ENCODE measurements around the gene MT2A.

Gene MT2A

GRCh38 chr16:56593573-56594291 is 14.7 kb upstream of the MT2A start:
- no peak for TF ChIP-seq CTCF (conservative IDR thresholded peaks at IDR 0.05; ENCODE audit: low read depth)
- no peak overlapping the region for H3K27ac ChIP-seq
- ChIA-PET CTCF (interaction anchor here (0.5 kb wide), 1 partner anchor 1060 kb away, joined by 4 read pairs; no protein-coding TSS in a partner anchor), POLR2A (ENCODE audit: low non-redundant PET) (no interaction called here)
- no peak for DNase-seq (ENCODE audit: low spot score)

- TF ChIP-seq CTCF (conservative IDR thresholded peaks at IDR 0.05; ENCODE audit: low read depth), result no peak
- ChIA-PET CTCF (no interaction called here), POLR2A (ENCODE audit: low non-redundant PET) (no interaction called here)
- no peak overlapping the region for H3K27ac ChIP-seq
- no peak for DNase-seq (ENCODE audit: low spot score)
Observed at GRCh38 chr16:56594292-56594619, 14.1 kb upstream of the MT2A start.

- DNase-seq (ENCODE audit: low spot score), result peak; percentile 62
- ChIA-PET CTCF (interaction anchor here (0.6 to 1.2 kb wide), 17 partner anchors 9 to 1391 kb away, joined by 3 to 14 read pairs (median 3); partner anchors contain the start of gene MT1E), POLR2A (ENCODE audit: low non-redundant PET) (no interaction called here)
Observed at GRCh38 chr16:56600398-56600999, 7.9 kb upstream of the MT2A start.

GRCh38 chr16:56601325-56601724 is 7.1 kb upstream of the MT2A start:
- DNase-seq (ENCODE audit: low spot score), result no peak
- ChIA-PET CTCF (interaction anchor here (0.6 to 1.2 kb wide), 7 partner anchors 24 to 1096 kb away, joined by 3 to 5 read pairs (median 4); no protein-coding TSS in a partner anchor), POLR2A (ENCODE audit: low non-redundant PET) (no interaction called here)
- peak overlapping the region; percentile 22; the same call in 1 of the 2 replicates for H3K27ac ChIP-seq
- no peak for TF ChIP-seq CTCF (conservative IDR thresholded peaks at IDR 0.05; ENCODE audit: low read depth)

More at GRCh38 chr16:56600398-56600999, 7.9 kb upstream of the MT2A start:
- H3K27ac ChIP-seq, result no peak overlapping the region
- peak; percentile 82 for TF ChIP-seq CTCF (conservative IDR thresholded peaks at IDR 0.05; ENCODE audit: low read depth)

GRCh38 chr16:56603589-56603988 is 4.8 kb upstream of the MT2A start:
- DNase-seq (ENCODE audit: low spot score), result no peak
- POLR2A ChIA-PET (ENCODE audit: low non-redundant PET), result interaction anchor here (0.7 kb wide), 1 partner anchor 80 kb away, joined by 3 read pairs; no protein-coding TSS in a partner anchor
- CTCF ChIA-PET, result interaction anchor here (0.6 to 1.4 kb wide), 7 partner anchors 71 to 100 kb away, joined by 3 to 9 read pairs (median 4); no protein-coding TSS in a partner anchor
- TF ChIP-seq CTCF (conservative IDR thresholded peaks at IDR 0.05; ENCODE audit: low read depth), result no peak; the same call in 1 of the 2 replicates
- H3K27ac ChIP-seq, result peak overlapping the region; percentile 55

- CTCF ChIA-PET, result interaction anchor here (0.8 to 1.8 kb wide), 2 partner anchors 97 kb away, joined by 3 to 5 read pairs; no protein-coding TSS in a partner anchor
- DNase-seq (ENCODE audit: low spot score), result no peak
- H3K27ac ChIP-seq, result peak overlapping the region; percentile 100
- TF ChIP-seq CTCF (conservative IDR thresholded peaks at IDR 0.05; ENCODE audit: low read depth), result no peak
- POLR2A ChIA-PET (ENCODE audit: low non-redundant PET), result no interaction called here
Observed at GRCh38 chr16:56604966-56605365, 3.4 kb upstream of the MT2A start.
